Germinal center (tissue), 1 donor: Measurements from ENCODE around the gene BMPR1A.
"Not testable (repeated sequence)": the region's sequence is repeated elsewhere in the genome, so short reads cannot be mapped to it uniquely, and the experiment has no call there.

Experiments
- DNase-seq: peaks from one replicate; pipeline ENCODE4 v3.0.0; 2012; ENCODE audit warnings: mixed read lengths, low spot score

The BMPR1A gene

GRCh38 chr10:86849181-86849894, 92.9 kb downstream of the BMPR1A start:
- no peak for DNase-seq

- no peak for DNase-seq
These were observed 94.1 kb downstream of the BMPR1A start for GRCh38 chr10:86850481-86850880.

GRCh38 chr10:86851328-86852207, 95.1 kb downstream of the BMPR1A start:
- DNase-seq, result no peak

GRCh38 chr10:86853582-86853981, 97.2 kb downstream of the BMPR1A start:
- not testable (repeated sequence) for DNase-seq

- DNase-seq, result no peak
These were observed 99.1 kb downstream of the BMPR1A start for GRCh38 chr10:86855513-86855912.

GRCh38 chr10:86856156-86856555, 99.7 kb downstream of the BMPR1A start:
- no peak for DNase-seq

- DNase-seq, result no peak
These were observed 100.8 kb downstream of the BMPR1A start for GRCh38 chr10:86857128-86857721.

- no peak for DNase-seq
These were observed 101.6 kb downstream of the BMPR1A start for GRCh38 chr10:86858011-86858410.

GRCh38 chr10:86861351-86861750, 104.9 kb downstream of the BMPR1A start:
- no peak for DNase-seq

GRCh38 chr10:86862373-86862772, 106.0 kb downstream of the BMPR1A start:
- DNase-seq, result no peak

GRCh38 chr10:86862786-86863483, 106.5 kb downstream of the BMPR1A start:
- DNase-seq, result no peak

GRCh38 chr10:86863484-86863842, 107.0 kb downstream of the BMPR1A start:
- DNase-seq, result no peak

GRCh38 chr10:86865011-86865811, 108.8 kb downstream of the BMPR1A start:
- DNase-seq, result not testable (repeated sequence)

- no peak for DNase-seq
These were observed 110.7 kb downstream of the BMPR1A start for GRCh38 chr10:86867149-86867548.

GRCh38 chr10:86868353-86868752, 111.9 kb downstream of the BMPR1A start:
- DNase-seq, result no peak

GRCh38 chr10:86870679-86871078, 114.3 kb downstream of the BMPR1A start:
- DNase-seq, result no peak

GRCh38 chr10:86871563-86872183, 115.3 kb downstream of the BMPR1A start:
- DNase-seq, result no peak

GRCh38 chr10:86872757-86873156, 116.3 kb downstream of the BMPR1A start:
- DNase-seq, result no peak

- DNase-seq, result no peak
These were observed 120.3 kb downstream of the BMPR1A start for GRCh38 chr10:86876748-86877147.

- no peak for DNase-seq
These were observed 122.7 kb downstream of the BMPR1A start for GRCh38 chr10:86878983-86879713.
